Skin epidermis (tissue), 12 donors: ENCODE data around the gene DHRS13.
"Not testable (repeated sequence)": the region's sequence is repeated elsewhere in the genome, so short reads cannot be mapped to it uniquely, and the experiment has no call there.

Experiments
- H3K27ac ChIP-seq, 21 experiments: fragments of 200-600 bp; sonication (generic) in 11 of 21; one replicate each; pipeline ENCODE4 v1.5.0; 2020; ENCODE audit warnings: mild to moderate bottlenecking in 3 of 21, inconsistent platforms in 2 of 21, moderate library complexity in 2 of 21
- H3K4me3 ChIP-seq, 7 experiments: fragments of 200-600 bp; sonication (generic) in 2 of 7; one replicate each; pipeline ENCODE4 v1.5.0; 2020; ENCODE audit warnings: inconsistent platforms in 2 of 7, mild to moderate bottlenecking in 2 of 7, moderate library complexity in 1 of 7

The DHRS13 gene

GRCh38 chr17:28907709-28908475 lies 5.0 kb upstream of the DHRS13 start:
- peak overlapping the region in 12 of 21 experiments; percentile 7 to 66 (median 54) for H3K27ac ChIP-seq
- H3K4me3 ChIP-seq = no peak overlapping the region

GRCh38 chr17:28906706-28907438 lies 4.0 kb upstream of the DHRS13 start:
- H3K4me3 ChIP-seq = no peak overlapping the region
- H3K27ac ChIP-seq = peak overlapping the region in 4 of 21 experiments; percentile 1 to 25 (median 12)

- Histone ChIP-seq H3K27ac (peak overlapping the region in 1 of 21 experiments; percentile 2), H3K4me3 (no peak overlapping the region)
Measured at GRCh38 chr17:28906276-28906675, 3.4 kb upstream of the DHRS13 start.

DNA sequence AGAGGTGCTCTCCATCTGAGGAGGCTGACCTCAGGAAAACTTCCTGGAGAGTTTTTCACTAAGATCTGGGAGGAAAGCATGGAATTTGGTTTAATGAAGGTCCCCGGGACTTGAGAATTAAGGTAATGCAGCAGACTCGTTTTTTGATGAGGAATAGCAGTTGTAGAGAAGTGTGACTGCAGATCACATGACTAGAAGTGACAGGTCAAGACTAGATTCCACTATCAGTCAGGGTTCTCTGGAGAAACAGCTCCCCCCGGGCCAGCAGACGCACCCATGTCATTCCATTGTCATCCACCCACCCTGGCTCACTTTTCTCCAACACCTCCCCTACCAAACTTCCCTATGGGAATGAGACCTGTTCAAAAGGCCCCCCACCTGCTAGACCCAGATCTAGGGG lies 1.9 kb upstream of the DHRS13 start:
- Histone ChIP-seq H3K27ac (no peak overlapping the region), H3K4me3 (no peak overlapping the region)

- Histone ChIP-seq H3K27ac (peak overlapping the region in 3 of 21 experiments; percentile 30 to 92 (median 88)), H3K4me3 (peak overlapping the region in 2 of 7 experiments; percentile 62 to 85)
Measured at GRCh38 chr17:28903546-28903841, 615 bp upstream of the DHRS13 start.

DNA sequence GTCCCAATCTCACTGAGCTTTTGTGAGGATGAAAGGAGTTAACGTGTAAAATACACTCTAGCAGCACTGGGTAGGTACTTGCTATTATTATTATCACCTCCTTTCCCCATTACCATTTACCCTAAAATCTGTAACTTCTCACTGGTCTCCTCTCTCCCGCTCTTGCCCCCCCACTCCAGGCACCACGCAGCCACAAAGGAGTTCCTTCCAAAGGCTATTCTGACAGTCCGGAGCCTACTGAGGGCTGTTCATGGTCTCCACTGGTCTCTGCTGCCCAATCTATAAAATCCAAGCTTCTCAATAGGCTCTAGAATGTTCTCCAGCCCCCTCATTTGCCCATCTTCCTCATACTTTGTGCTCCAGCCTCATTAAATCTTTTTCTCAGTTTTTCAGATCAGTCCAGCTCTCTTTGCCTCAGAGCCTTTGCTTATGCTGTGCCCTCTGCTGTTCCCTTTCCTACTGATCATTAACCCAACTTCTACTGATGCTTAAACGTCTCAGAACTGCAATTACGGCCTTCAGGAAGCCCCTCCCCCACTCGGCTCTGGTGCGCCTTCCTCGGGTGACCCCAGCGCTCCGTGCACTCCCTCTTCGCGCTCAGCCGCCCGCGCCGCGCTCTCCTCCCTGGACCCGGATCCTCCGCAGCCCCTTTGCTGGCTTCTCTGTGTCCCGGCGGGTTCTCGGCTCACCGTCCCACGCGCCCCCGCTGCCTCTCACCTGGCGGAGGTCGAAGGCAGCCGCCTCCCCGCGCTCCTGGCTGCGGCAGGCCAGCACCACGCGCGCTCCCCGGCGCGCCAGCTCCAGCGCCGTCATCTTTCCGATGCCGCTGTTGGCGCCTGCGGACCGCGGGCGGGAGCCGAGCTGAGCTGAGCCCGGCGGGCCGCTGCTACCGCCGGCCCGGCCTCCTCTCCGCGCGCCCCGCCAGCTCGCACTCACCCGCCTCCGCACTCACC lies 737 bp downstream of the DHRS13 start:
- Histone ChIP-seq H3K27ac (peak overlapping the region in 20 of 21 experiments; percentile 57 to 92 (median 82)), H3K4me3 (peak overlapping the region; percentile 46 to 85 (median 68))

- peak overlapping the region in 1 of 21 experiments; percentile 92 for H3K27ac ChIP-seq
- H3K4me3 ChIP-seq = no peak overlapping the region
Measured at GRCh38 chr17:28900986-28901726, 1.7 kb downstream of the DHRS13 start.

DNA sequence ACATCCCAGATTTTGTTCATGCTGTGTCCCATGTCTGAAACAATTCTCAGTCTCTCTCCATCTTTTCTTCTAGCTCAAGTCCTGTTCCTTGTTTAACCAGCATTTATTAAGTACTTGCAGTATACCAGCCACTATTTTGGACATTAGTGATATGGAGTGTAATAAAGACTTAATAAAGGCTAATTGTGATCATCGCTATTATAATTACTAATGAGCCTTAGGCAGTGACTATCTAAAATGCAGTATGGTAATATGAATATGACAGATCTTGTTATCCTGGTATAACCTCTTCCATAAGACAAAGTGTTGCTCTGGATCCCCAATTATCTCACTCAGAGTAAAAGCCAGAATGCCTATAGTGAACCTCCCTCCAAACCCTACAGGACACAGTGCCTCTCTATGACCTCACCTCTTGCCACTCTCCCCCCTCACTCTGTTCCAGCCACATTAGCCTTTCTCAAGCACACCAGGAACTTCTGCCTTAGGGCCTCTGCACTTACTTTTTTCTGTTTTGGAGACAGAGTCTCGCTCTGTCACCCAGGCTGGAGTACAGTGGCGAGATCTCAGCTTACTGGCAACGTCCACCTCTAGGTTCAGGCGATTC lies 3.6 kb downstream of the DHRS13 start:
- Histone ChIP-seq H3K4me3 (no peak overlapping the region), H3K27ac (peak overlapping the region in 5 of 21 experiments; percentile 2 to 95 (median 27))

DNA sequence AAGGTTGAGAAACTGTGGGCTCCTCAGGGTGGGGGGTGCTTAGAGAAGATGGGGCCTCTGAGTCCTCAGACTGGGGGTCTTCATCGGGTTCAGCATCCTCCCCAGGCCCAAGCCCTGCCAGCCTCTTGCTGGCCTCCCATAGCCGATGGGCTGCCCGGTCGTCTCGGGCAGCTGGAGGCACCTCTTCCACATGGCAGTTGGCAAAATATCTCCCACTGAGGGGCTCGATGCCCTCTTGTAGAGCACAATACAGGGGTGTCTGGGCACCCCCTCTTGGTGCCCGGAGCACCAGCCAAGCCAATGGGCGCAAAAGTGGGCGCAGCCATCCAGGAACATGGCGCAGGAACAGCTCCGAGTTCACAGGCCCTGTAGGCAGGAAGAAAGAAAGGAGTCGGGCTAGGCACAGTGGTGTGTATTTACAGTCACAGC lies 4.3 kb downstream of the DHRS13 start:
- H3K27ac ChIP-seq = peak overlapping the region in 15 of 21 experiments; percentile 79 to 100 (median 95)
- no peak overlapping the region for H3K4me3 ChIP-seq

DNA sequence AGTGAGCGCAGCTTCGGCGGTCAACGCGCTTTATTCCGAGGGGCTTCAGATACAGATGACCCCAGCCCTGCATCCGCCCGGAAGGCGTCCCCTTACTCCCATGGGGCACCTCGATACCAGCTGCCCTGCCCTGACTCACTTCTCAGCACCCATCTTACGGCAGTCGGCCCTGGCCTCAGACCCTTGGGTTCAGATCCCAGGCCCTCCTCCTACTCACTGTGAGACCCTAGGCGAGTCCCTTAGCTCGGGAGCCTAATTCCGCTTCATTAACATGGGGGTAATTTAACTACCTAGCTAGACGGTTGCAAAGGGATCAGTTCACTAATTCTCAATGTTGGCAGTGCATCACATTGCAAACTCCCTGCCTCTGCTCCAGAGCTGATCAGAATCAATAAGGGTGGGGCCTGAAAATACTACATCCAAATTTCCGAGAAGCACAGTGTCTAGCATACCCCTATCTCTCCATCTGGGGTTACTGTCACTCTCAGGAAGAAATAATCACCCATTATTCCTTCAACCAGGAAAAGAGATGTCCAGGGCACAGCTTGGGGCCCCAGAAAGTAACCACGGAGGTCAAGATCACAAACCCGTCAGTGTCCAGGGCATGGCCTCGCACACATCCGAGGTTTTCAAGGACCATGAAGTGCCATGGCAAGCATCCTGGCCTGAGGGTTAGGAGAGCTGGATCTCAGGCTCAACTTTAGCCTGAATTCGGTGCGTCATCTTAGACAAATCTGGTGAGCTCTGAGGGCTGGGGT lies 4.9 kb downstream of the DHRS13 start:
- Histone ChIP-seq H3K4me3 (peak overlapping the region; percentile 56 to 85 (median 77)), H3K27ac (peak overlapping the region; percentile 79 to 100 (median 95))

GRCh38 chr17:28896884-28897768 lies 5.8 kb downstream of the DHRS13 start, which contains the start of gene FLOT2:
TSS of gene FLOT2 (minus strand) at chr17:28897733. CDS start at chr17:28897574, 159 bp downstream.
- H3K27ac ChIP-seq = peak within 1 kb of the TSS; percentile 79 to 100 (median 95)
- peak within 1 kb of the TSS; percentile 56 to 85 (median 77) for H3K4me3 ChIP-seq

- peak overlapping the region in 20 of 21 experiments; percentile 79 to 100 (median 96) for H3K27ac ChIP-seq
- H3K4me3 ChIP-seq = peak overlapping the region; percentile 56 to 85 (median 77)
Measured at GRCh38 chr17:28896491-28896883, 6.4 kb downstream of the DHRS13 start.

GRCh38 chr17:28895794-28896447 lies 7.0 kb downstream of the DHRS13 start:
- Histone ChIP-seq H3K27ac (peak overlapping the region in 19 of 21 experiments; percentile 79 to 100 (median 95)), H3K4me3 (peak overlapping the region; percentile 56 to 85 (median 77))

DNA sequence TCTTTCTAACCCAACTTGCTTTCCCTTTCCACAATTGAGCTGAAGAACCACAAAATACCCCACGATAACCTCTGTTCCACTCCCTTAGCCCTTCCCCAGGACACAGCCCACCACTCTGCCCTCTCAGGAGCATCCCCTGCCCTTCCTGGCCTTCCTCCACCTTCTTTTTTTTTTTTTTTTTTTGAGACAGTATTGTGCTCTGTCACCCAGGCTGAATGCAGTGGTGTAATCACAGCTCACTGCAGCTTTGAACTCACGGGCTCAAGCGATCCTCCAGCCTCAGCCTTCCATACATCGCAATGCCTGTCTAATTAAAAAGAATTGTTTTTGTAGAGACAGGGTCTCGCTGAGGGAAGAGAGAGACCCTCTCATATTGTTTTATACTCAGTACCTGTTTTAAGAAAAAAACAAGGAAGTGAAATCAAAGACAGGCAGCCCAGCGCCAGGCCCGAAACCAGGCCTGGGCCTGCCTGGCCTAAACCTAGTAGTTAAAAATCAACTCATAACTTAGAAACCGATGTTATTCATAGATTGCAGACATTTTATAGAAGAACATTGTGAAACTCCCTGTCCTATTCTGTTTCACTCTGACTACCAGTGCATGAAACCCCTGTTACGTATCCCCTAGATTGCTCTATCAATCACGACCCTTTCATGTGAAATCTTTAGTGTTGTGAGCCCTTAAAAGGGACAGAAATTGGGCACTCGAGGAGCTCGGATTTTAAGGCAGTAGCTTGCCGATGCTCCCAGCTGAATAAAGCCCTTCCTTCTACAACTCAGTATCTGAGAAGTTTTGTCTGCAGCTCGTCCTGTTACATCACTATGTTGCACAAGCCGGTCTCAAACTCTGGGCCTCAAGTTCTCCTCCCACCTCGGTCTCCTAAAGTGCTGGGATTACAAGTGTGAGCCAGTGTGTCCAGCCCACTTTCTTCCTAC lies 9.4 kb downstream of the DHRS13 start:
- peak overlapping the region in 20 of 21 experiments; percentile 57 to 100 (median 76) for H3K27ac ChIP-seq
- H3K4me3 ChIP-seq = not testable (repeated sequence)

DNA sequence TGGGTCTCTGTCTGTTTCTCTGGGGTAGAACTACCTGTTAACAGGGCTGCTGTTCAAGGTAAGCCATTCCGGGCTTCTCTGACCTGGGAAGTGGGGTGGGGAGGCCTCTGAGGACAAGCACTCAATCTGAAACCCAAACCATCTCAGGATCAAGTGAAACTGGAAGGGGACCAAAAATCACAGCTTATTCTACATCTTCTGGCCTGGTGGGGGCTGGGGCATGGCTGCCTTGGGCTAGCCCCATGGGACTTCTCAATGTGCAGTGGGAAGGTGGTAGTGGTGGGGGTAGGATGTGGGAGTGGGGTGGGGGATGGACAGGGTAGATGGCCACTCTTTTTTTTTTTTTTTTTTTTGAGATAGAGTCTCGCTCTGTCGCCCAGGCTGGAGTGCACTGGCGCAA lies 10.9 kb downstream of the DHRS13 start:
- H3K27ac ChIP-seq = peak overlapping the region in 6 of 21 experiments; percentile 27 to 100 (median 76)
- no peak overlapping the region for H3K4me3 ChIP-seq
